Hematopoietic multipotent progenitor cell (in vitro differentiated cells): Measurements from ENCODE around the gene EXTL1. TPM values are rescaled to one million over a fixed set of nuclear protein-coding genes. Genes with fewer than 3 reads are reported as not detected.
"Not testable (repeated sequence)": the region's sequence is repeated elsewhere in the genome, so short reads cannot be mapped to it uniquely, and the experiment has no call there.

ENCODE experiments used
- DNase-seq, 3 donors: peaks; one replicate each; pipeline ENCODE4 v3.0.0-alpha.2; 2011 to 2015; ENCODE audit warnings: low read depth in 2 of 3, low spot score in 2 of 3
- total RNA-seq: library from RNA; depleted of rRNA; stranded (reverse); fragments of >200 nt; gene quantifications from one replicate; pipeline ENCODE4 v1.2.3, GENCODE V29; 2012

EXTL1 gene, protein sequence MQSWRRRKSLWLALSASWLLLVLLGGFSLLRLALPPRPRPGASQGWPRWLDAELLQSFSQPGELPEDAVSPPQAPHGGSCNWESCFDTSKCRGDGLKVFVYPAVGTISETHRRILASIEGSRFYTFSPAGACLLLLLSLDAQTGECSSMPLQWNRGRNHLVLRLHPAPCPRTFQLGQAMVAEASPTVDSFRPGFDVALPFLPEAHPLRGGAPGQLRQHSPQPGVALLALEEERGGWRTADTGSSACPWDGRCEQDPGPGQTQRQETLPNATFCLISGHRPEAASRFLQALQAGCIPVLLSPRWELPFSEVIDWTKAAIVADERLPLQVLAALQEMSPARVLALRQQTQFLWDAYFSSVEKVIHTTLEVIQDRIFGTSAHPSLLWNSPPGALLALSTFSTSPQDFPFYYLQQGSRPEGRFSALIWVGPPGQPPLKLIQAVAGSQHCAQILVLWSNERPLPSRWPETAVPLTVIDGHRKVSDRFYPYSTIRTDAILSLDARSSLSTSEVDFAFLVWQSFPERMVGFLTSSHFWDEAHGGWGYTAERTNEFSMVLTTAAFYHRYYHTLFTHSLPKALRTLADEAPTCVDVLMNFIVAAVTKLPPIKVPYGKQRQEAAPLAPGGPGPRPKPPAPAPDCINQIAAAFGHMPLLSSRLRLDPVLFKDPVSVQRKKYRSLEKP
- total RNA-seq, result under 0.01 TPM

GRCh38 chr1:26021647-26022403 is at the start of gene EXTL1:
Gene EXTL1, plus strand, starts transcription at chr1:26021775. Its CDS starts 872 bp downstream, at chr1:26022647.
- DNase-seq, result no peak

- no peak for DNase-seq
Measured at GRCh38 chr1:25971811-25972180, 49.8 kb upstream of the EXTL1 start.

DNA sequence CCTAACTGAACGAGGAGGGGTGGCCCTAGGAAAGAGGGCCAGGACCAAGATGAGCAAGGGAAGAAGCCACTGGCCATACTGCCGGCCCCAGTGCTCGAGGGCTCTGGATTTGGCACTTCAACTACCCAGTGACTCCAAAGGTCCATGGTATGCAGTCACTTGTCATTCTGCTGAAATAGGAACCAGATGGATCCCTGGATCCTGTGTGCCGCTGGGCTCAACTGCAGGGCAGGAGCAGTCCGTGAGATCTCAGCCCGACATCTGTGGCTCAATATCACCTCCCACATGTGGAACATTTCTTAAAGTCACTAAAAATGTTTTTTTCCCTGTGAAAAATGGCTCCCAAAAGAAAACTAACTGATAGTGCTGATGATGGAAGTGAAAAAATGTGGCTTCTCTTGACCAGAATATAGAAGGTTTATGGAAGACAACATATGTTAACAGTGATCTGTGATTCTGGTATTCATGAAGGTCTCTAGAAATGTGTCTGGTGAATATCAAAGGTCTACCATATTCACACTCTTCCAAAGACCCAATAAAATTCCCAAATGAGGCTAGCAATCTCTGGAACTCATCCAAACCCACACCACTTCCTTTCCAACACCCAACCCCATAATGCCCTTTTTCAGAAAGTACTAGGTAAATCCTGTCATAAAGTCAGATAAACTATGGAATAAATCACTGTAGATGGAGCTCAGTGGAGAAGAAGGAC is 47.8 kb upstream of the EXTL1 start:
- DNase-seq, result no peak

GRCh38 chr1:25977801-25978200 is 43.8 kb upstream of the EXTL1 start:
- no peak for DNase-seq

DNA sequence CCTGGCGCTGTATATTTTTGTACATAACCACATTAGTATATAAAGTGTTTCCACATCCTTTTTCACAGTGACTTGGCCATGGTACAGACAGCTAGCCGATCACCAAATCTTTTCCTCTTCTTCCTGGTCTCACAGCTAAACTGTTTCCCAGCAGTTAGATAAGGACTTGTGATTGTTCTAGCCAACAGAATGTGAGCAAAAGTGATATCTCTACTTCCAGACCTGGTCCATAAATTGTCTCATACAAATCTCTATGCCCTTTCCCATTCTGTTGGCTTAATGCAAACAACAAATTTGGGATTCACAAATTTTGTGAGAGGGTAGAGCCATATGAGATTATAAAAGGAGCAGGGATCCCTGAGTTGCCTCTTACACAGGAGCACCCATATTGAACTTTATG is 43.2 kb upstream of the EXTL1 start:
- DNase-seq, result no peak

DNA sequence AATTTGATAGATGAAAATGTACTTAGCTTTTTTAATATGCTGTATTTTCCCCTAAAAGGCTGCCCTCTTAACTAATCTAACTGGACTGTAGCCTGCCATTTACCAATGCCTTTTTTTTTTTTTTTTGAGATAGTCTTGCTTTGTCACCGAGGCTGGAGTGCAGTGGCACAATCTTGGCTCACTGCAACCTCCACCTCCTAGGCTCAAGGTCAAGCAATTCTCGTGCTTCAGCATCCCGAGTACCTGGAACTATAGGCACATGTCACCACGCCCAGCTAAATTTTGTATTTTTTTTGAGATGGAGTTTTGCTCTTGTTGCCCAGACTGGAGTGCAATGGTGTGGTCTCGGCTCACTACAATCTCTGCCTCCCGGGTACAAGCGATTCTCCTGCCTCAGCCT is 42.4 kb upstream of the EXTL1 start:
- no peak for DNase-seq

DNA sequence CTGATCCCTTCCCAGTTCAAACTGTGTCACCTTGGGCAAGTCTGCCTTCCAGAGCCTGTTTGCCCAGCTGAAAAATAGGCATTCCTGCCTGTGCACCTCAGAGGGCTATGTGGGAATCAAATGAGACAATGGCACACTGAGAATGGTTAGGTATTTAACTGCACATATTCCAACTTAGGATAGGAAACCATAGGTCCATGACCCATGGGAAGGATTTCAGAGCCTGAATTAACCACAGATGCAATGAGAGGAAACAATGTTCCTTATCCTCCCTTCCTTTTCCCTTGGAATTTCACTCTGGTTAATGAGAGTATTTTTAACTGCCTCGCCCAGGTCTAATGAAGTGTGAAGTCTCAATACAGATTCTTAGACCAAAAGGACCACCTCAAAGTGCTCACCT is 36.4 kb upstream of the EXTL1 start:
- no peak for DNase-seq

- DNase-seq, result no peak
Measured at GRCh38 chr1:25985670-25986069, 35.9 kb upstream of the EXTL1 start.

DNA sequence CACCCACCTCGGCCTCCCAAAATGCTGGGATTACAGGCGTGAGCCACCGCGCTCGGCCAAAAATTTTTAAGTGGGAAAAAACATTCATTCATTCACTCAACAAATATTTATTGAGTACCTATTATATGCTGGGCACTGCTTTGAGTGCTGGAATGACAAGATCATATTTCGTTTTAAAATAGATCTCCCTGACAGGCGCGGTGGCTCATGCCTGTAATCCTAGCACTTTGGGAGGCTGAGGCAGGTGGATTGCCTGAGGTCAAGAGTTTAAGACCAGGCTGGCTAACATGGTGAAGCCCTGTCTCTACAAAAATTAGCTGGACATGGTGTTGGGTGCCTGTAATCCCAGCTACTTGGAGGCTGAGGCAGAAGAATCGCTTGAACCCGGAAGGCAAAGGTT is 34.8 kb upstream of the EXTL1 start:
- DNase-seq, result not testable (repeated sequence)

DNA sequence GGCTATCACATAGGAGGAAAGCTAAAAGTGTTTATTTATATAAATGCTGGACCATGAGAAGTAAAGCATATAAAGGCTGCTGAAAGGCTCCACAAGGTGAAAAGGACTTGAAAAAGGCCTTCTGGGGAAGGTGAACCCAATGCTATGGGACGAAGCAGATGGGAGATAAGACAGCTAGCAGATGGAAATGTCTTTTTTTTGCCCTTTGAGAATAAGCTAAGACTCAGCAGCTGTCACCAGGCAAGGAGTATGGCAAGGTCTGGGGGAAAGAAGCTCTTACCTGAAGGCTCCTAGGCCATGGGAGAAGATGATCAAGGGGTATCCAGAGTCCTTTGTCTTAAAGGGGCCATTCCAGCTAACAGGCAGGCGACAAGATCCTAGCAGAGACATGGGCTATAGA is 33.6 kb upstream of the EXTL1 start:
- DNase-seq, result no peak

- DNase-seq, result no peak
Measured at GRCh38 chr1:25989440-25990234, 31.9 kb upstream of the EXTL1 start.

DNA sequence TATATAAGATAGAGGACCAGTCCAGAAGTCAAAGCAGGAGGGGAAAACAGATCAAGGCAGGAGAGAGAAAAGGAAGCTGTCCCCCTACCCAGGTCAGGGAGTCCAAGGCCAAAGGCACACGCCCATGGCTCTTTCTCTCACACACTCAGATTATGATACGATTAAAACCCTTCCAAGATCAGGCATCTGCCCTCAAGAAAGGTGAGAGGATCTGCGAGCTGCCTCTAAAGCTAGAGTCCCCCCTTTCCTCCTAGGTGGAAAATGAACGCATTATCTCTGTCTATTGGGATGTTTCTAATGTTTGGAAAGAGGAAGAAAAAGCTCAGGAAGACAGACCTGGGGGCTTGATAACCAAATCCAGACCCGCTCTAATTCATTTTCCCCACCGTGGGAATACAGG is 31.3 kb upstream of the EXTL1 start:
- no peak for DNase-seq

DNA sequence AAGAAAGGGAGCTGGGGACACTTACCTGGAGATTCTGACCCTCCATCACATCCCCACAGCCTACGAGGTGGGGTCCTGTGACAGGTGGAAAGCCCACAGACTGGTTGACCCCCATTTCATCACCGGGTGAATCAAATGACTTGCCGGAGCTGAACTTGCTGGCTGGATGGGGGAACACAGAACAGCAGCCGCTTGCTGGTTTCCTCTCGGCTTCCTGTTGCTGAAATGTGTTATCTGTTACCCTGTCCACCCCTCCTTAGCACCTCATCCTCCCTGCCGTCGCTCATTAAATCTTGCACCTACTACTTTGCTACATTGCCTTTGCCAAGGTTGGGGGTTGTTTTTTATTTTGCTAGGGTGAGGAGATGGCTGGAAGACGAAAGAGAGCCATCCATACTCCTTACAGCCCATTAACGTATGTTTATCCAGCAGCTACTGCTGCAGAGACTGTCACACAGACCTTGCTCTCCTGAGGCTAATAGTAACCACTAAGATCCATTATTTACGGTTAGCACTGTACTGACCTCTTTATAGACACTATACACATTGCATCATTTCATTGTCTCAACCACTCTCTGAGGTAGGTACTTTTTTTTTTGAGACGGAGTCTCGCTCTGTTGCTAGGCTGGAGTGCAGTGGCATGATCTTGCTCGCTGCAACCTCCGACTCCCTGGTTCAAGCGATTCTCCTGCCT is 30.7 kb upstream of the EXTL1 start:
- peak in 2 of 3 donors; percentile 51 to 74 for DNase-seq

DNA sequence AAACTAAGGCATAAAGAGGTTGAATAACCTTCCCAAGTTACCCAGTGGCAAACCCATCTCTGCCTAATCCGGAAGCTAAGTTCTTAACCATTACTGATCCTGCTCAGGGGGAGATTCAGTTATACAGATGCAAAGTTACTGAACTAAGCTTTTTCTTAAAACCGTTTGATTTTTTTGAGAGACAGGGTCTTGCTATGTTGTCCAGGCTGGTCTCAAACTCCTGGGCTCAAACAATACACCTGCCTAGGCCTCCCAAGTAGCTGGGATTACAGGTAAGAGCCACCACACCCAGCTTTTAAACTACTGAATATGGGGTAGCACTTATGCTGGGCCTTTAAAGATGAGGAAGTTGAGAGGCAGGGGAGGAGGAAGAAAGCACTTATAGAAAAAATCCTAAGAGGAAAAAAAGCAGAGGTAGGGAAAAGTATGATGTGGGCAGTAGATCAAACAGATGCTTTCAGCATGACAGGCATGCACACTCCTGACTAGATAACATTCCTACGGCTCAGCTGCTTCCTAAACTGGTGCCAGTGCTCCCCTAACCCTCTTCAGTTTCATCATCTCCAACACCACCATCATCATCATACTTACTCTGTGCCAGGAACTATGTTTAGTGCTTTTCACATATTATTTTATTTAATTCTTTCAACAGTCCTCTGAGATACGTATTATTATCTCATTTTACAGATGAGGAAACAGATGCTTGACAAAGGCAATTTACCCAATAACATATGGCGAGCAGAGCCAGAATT is 29.5 kb upstream of the EXTL1 start:
- DNase-seq, result no peak

GRCh38 chr1:25992689-25993171 is 28.8 kb upstream of the EXTL1 start:
- DNase-seq, result no peak

- no peak for DNase-seq
Measured at GRCh38 chr1:25993197-25993951, 28.2 kb upstream of the EXTL1 start.

DNA sequence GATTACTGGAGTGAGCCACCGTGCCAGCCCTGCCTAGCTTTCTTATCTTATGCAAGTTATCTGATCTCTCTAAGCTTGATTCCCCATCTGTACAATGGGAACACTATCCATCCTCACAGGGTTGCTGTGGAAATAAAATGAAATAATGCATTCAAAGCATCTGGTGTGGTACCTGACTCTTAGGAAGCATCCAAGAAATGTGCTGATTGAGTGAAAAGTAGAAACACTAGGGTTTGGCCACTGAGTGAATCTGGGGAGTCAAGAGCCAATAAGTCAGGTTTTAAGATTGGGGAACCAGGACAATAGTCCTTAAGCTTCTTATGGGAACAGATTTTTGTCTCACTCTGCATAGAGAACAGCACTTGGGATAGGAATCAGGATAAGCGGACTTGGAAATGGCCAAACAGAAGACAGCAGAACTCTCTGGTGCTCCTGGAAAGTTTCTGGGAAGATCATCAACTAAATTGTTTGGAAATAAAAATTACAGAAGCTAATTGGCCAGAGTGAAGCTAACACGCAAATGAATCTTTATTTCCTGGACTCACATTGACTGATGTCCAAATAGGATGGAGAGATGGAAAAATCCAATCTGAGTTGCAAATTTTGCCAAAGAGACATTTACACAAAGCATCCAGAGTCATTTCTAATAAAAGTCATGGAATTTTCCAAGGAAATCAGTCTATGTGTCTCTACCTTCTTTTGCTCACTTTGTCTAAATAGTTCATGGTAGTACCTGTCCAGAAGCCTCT is 27.0 kb upstream of the EXTL1 start:
- no peak for DNase-seq
